HepG2 (cell line): ENCODE measurements around the gene VAC14. TPM values are rescaled to one million over a fixed set of nuclear protein-coding genes. Genes with fewer than 3 reads are reported as not detected.

Experiments used
- ATF7 ChIP-seq, 2 experiments: fragments of 450-650 bp in 1 of 2; sonication (generic) in 1 of 2; formaldehyde crosslinking in 1 of 2; IDR thresholded peaks; 2 replicates each; pipeline versions ENCODE4 v1.4.0 to v1.6.1; 2016 to 2020; ENCODE audit warnings: antibody characterized with exemption in 1 of 2, mild to moderate bottlenecking in 1 of 2, missing genetic modification reagents in 1 of 2
- HDAC6 ChIP-seq: fragments of 200-600 bp; sonication (generic); IDR thresholded peaks from 2 replicates; pipeline ENCODE4 v1.7.0; 2017; ENCODE audit warnings: mild to moderate bottlenecking, antibody characterized with exemption, low read length, low read depth
- HOXD1 ChIP-seq: sonication (generic); formaldehyde crosslinking; IDR thresholded peaks from 2 replicates; pipeline ENCODE4 v1.5.0; 2020; ENCODE audit warnings: missing genetic modification reagents
- JUN ChIP-seq: sonication (generic); formaldehyde crosslinking; IDR thresholded peaks from 2 replicates; pipeline ENCODE4 v1.4.0; 2020; ENCODE audit warnings: mild to moderate bottlenecking, missing genetic modification reagents
- RBM22 ChIP-seq: fragments of 200-400 bp; formaldehyde crosslinking; optimal IDR thresholded peaks from 2 replicates; pipeline ENCODE3; 2017; ENCODE audit warnings: mild to moderate bottlenecking, low read length, moderate library complexity
- TMF1 ChIP-seq: sonication (generic); formaldehyde crosslinking; IDR thresholded peaks from 2 replicates; pipeline ENCODE4 v1.8.1; 2022; ENCODE audit warnings: low read depth, missing genetic modification reagents
- ZMYM2 ChIP-seq: sonication (generic); formaldehyde crosslinking; IDR thresholded peaks from 2 replicates; pipeline ENCODE4 v1.8.0; 2022; ENCODE audit warnings: mild to moderate bottlenecking, missing genetic modification reagents
- ZNF841 ChIP-seq: sonication (generic); formaldehyde crosslinking; IDR thresholded peaks from 2 replicates; pipeline ENCODE4 v1.8.1; 2023; ENCODE audit warnings: missing genetic modification reagents, borderline replicate concordance
- polyA plus RNA-seq, 8 experiments: library from polyadenylated mRNA; depleted of rRNA in 3 of 8; stranded (reverse) in 7 of 8; unstranded in 1 of 8; fragments of >200 nt; fragmentation: Illumina TruSeq in 4 of 8; extraction: Trizol in 4 of 8; gene quantifications; 2 replicates each; pipeline versions ENCODE4 v1.2.1 to v1.2.3, GENCODE V29; 2011 to 2016; ENCODE audit warnings: low read depth in 4 of 8, missing spikeins in 1 of 8, mixed read lengths in 1 of 8; ENCODE audit not compliant: insufficient read depth in 1 of 8
- total RNA-seq, 5 experiments: library from RNA; depleted of rRNA; stranded (reverse); fragments of >200 nt; fragmentation: Illumina TruSeq; extraction: Trizol; gene quantifications; 2 replicates each; pipeline ENCODE4 v1.2.3, GENCODE V29; 2016; ENCODE audit warnings: low read depth in 1 of 5
- TF ChIP-seq, protein P1 (sequence below): sonication (generic); formaldehyde crosslinking; IDR thresholded peaks from 2 replicates; pipeline ENCODE4 v1.9.0; 2021; ENCODE audit warnings: missing genetic modification reagents, borderline replicate concordance
- TF ChIP-seq, protein P2 (sequence below): sonication (generic); formaldehyde crosslinking; IDR thresholded peaks from 2 replicates; pipeline ENCODE4 v1.4.0; 2020; ENCODE audit warnings: missing genetic modification reagents
- TF ChIP-seq, protein P3 (sequence below): sonication (generic); formaldehyde crosslinking; conservative IDR thresholded peaks from 2 replicates; pipeline ENCODE4 v1.4.0; 2020; ENCODE audit warnings: mild to moderate bottlenecking, missing genetic modification reagents, moderate library complexity
- TF ChIP-seq, protein P4 (sequence below): IDR thresholded peaks from 2 replicates; pipeline ENCODE4 v1.6.1; 2016; ENCODE audit warnings: missing biosample characterization, missing genetic modification reagents, low read depth
- TF ChIP-seq, protein P5 (sequence below): IDR thresholded peaks from 2 replicates; pipeline ENCODE4 v1.6.1; 2018; ENCODE audit warnings: missing genetic modification reagents
- TF ChIP-seq, protein P6 (sequence below): sonication (generic); formaldehyde crosslinking; IDR thresholded peaks from 2 replicates; pipeline ENCODE4 v1.5.1; 2020; ENCODE audit warnings: missing genetic modification reagents, mild to moderate bottlenecking, borderline replicate concordance

VAC14 gene
- total and polyA plus RNA-seq, 2 of the 13 experiments (the other 11 are each of a cell fraction or from before 2014, with no cell fraction given): 23.5 to 24.6 TPM

DNA sequence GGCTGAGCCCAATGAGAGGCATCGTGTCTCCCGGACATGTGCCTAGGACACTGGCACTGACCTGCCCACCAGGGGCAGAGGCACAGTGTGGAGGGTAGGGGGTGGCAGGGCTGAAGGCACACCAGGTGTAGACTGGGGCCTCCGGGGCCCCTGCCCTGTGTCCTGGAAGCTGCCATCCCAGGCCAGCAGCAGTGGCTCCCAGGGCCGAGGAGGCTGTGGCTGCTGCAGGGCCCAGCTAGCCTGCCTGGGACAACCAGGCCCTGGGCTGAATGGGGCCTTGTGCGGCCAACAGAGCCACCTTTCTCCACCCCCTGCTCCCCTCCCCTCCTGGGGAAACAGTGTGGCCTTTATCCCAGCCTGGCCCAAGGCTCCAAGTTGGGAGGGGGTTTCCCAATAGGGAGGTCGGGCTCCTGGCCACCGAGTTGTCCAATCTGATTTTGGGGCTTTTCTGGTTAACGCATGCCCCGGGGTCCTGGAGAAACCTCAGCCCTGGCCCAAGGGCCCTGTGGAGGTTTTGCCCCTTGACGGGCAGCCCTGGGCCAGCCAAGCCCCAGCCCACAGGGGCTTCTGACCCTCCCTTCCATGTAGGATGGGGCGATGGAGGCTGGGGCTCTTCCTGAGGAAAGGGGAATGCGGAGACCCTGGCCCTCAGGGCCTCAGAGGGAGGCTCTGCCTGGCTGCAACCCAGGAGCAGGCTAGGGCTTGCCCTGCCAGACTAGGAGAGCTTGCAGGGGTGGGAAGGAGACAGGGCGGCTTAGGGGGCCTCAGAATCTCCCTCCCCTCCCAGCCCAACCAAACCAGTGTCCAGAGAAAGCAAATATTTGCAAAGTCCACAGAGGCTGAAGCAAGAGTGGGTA lies 119.3 kb downstream of the VAC14 start (continued):
- TF ChIP-seq, protein P1, sequence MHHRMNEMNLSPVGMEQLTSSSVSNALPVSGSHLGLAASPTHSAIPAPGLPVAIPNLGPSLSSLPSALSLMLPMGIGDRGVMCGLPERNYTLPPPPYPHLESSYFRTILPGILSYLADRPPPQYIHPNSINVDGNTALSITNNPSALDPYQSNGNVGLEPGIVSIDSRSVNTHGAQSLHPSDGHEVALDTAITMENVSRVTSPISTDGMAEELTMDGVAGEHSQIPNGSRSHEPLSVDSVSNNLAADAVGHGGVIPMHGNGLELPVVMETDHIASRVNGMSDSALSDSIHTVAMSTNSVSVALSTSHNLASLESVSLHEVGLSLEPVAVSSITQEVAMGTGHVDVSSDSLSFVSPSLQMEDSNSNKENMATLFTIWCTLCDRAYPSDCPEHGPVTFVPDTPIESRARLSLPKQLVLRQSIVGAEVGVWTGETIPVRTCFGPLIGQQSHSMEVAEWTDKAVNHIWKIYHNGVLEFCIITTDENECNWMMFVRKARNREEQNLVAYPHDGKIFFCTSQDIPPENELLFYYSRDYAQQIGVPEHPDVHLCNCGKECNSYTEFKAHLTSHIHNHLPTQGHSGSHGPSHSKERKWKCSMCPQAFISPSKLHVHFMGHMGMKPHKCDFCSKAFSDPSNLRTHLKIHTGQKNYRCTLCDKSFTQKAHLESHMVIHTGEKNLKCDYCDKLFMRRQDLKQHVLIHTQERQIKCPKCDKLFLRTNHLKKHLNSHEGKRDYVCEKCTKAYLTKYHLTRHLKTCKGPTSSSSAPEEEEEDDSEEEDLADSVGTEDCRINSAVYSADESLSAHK (CRISPR knock-in tag): no peak
- TF ChIP-seq, protein P2, sequence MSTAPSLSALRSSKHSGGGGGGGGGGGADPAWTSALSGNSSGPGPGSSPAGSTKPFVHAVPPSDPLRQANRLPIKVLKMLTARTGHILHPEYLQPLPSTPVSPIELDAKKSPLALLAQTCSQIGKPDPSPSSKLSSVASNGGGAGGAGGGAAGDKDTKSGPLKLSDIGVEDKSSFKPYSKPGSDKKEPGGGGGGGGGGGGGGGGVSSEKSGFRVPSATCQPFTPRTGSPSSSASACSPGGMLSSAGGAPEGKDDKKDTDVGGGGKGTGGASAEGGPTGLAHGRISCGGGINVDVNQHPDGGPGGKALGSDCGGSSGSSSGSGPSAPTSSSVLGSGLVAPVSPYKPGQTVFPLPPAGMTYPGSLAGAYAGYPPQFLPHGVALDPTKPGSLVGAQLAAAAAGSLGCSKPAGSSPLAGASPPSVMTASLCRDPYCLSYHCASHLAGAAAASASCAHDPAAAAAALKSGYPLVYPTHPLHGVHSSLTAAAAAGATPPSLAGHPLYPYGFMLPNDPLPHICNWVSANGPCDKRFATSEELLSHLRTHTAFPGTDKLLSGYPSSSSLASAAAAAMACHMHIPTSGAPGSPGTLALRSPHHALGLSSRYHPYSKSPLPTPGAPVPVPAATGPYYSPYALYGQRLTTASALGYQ (CRISPR knock-in tag): peak; percentile 51; the same call in 1 of the 2 replicates
- TF ChIP-seq, protein P3, sequence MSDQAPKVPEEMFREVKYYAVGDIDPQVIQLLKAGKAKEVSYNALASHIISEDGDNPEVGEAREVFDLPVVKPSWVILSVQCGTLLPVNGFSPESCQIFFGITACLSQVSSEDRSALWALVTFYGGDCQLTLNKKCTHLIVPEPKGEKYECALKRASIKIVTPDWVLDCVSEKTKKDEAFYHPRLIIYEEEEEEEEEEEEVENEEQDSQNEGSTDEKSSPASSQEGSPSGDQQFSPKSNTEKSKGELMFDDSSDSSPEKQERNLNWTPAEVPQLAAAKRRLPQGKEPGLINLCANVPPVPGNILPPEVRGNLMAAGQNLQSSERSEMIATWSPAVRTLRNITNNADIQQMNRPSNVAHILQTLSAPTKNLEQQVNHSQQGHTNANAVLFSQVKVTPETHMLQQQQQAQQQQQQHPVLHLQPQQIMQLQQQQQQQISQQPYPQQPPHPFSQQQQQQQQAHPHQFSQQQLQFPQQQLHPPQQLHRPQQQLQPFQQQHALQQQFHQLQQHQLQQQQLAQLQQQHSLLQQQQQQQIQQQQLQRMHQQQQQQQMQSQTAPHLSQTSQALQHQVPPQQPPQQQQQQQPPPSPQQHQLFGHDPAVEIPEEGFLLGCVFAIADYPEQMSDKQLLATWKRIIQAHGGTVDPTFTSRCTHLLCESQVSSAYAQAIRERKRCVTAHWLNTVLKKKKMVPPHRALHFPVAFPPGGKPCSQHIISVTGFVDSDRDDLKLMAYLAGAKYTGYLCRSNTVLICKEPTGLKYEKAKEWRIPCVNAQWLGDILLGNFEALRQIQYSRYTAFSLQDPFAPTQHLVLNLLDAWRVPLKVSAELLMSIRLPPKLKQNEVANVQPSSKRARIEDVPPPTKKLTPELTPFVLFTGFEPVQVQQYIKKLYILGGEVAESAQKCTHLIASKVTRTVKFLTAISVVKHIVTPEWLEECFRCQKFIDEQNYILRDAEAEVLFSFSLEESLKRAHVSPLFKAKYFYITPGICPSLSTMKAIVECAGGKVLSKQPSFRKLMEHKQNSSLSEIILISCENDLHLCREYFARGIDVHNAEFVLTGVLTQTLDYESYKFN: peak; percentile 90
- no peak for TF ChIP-seq JUN (CRISPR knock-in tag)
- no peak for TF ChIP-seq ATF7 (IDR thresholded peaks at IDR 0.05)
- TF ChIP-seq ATF7 (CRISPR knock-in tag; IDR thresholded peaks at IDR 0.05): peak; percentile 44; the same call in 1 of the 2 replicates
- TF ChIP-seq ZMYM2 (CRISPR knock-in tag): peak; percentile 59; the same call in 1 of the 2 replicates
- TF ChIP-seq, protein P4, sequence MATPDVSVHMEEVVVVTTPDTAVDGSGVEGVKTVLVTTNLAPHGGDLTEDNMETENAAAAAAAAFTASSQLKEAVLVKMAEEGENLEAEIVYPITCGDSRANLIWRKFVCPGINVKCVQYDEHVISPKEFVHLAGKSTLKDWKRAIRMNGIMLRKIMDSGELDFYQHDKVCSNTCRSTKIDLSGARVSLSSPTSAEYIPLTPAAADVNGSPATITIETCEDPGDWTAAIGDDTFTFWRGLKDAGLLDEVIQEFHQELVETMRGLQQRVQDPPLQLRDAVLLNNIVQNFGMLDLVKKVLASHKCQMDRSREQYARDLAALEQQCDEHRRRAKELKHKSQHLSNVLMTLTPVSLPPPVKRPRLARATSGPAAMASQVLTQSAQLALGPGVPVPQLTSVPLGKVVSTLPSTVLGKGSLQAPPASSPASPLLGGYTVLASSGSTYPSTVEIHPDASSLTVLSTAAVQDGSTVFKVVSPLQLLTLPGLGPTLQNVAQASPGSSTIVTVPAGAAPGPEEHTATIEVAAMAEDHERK: no peak
- TF ChIP-seq TMF1 (CRISPR knock-in tag): peak; percentile 52; the same call in 1 of the 2 replicates
- TF ChIP-seq ZNF841 (CRISPR knock-in tag): no peak
- TF ChIP-seq HDAC6: no peak
- TF ChIP-seq HOXD1 (CRISPR knock-in tag): peak; percentile 76; the same call in 1 of the 2 replicates
- TF ChIP-seq RBM22: no peak
- TF ChIP-seq, protein P5, sequence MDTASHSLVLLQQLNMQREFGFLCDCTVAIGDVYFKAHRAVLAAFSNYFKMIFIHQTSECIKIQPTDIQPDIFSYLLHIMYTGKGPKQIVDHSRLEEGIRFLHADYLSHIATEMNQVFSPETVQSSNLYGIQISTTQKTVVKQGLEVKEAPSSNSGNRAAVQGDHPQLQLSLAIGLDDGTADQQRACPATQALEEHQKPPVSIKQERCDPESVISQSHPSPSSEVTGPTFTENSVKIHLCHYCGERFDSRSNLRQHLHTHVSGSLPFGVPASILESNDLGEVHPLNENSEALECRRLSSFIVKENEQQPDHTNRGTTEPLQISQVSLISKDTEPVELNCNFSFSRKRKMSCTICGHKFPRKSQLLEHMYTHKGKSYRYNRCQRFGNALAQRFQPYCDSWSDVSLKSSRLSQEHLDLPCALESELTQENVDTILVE (CRISPR knock-in tag): 0 out of 2 replicates have a peak, but pooled peaks have one; percentile 39
- TF ChIP-seq, protein P6, sequence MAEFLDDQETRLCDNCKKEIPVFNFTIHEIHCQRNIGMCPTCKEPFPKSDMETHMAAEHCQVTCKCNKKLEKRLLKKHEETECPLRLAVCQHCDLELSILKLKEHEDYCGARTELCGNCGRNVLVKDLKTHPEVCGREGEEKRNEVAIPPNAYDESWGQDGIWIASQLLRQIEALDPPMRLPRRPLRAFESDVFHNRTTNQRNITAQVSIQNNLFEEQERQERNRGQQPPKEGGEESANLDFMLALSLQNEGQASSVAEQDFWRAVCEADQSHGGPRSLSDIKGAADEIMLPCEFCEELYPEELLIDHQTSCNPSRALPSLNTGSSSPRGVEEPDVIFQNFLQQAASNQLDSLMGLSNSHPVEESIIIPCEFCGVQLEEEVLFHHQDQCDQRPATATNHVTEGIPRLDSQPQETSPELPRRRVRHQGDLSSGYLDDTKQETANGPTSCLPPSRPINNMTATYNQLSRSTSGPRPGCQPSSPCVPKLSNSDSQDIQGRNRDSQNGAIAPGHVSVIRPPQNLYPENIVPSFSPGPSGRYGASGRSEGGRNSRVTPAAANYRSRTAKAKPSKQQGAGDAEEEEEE (CRISPR knock-in tag): peak; percentile 81; the same call in 1 of the 2 replicates
